ENCODE results near the gene PRR30. TPM values are rescaled to one million over a fixed set of nuclear protein-coding genes. Genes with fewer than 3 reads are reported as not detected.

Gene PRR30
- total RNA-seq, 2 donors from 2014 or later, result not detected

GRCh38 chr2:27088634-27089033 lies 50.6 kb downstream of the PRR30 start:
- Histone ChIP-seq H3K9me3 (no peaks in the 10 kb centered on the region), H3K27ac (no peak overlapping the region), H3K27me3 (no peaks in the 10 kb centered on the region), H3K36me3 (no peaks in the 10 kb centered on the region), H3K4me3 (no peak overlapping the region), H3K4me1 (peaks cover 0 to 20% of the 10 kb centered on the region in 2 donors)
- no peak for DNase-seq (ENCODE audit: low spot score)
- TF ChIP-seq CTCF (IDR thresholded peaks at IDR 0.05), result no peak

GRCh38 chr2:27087823-27088410 lies 51.3 kb downstream of the PRR30 start:
- H3K36me3 ChIP-seq, result no peaks in the 10 kb centered on the region
- no peak for DNase-seq (ENCODE audit: low spot score)
- H3K4me3 ChIP-seq, result no peak overlapping the region
- no peak for TF ChIP-seq CTCF (IDR thresholded peaks at IDR 0.05)
- peaks cover 0 to 20% of the 10 kb centered on the region in 2 donors for H3K4me1 ChIP-seq
- no peaks in the 10 kb centered on the region for H3K27me3 ChIP-seq
- no peaks in the 10 kb centered on the region for H3K9me3 ChIP-seq
- H3K27ac ChIP-seq, result no peak overlapping the region

Other genes starting within 250 kb of the PRR30 start
- gene MAPRE3, start 168.8 kb downstream of the PRR30 start, total RNA-seq, result 10 to 100 TPM; 20.6 to 33.4 TPM
- gene TMEM214, start 106.4 kb downstream of the PRR30 start, total RNA-seq, result 10 to 100 TPM; 21.0 to 41.0 TPM
- gene AGBL5, start 87.7 kb downstream of the PRR30 start, total RNA-seq, result 1 to 10 TPM; 8.1 to 9.3 TPM
- 100 to 1,000 TPM; 379 to 465 TPM for gene OST4, start 67.8 kb downstream of the PRR30 start, total RNA-seq
- 10 to 100 TPM; 22.3 to 36.7 TPM for gene EMILIN1, start 60.8 kb downstream of the PRR30 start, total RNA-seq
- gene KHK, start 52.6 kb downstream of the PRR30 start, total RNA-seq, result 1 to 10 TPM in 1 of 2 donors, under 1 TPM in 1; 0.82 to 1.7 TPM
- 1 to 10 TPM; 4.3 to 4.5 TPM for gene CGREF1, start 20.3 kb downstream of the PRR30 start, total RNA-seq
- 1 to 10 TPM in 1 of 2 donors, under 1 TPM in 1; 0.90 to 1.0 TPM for gene ABHD1, start 15.6 kb downstream of the PRR30 start, total RNA-seq
- 10 to 100 TPM; 47.5 to 51.4 TPM for gene PREB, start 4.8 kb downstream of the PRR30 start, total RNA-seq
- gene TCF23, start 9.6 kb upstream of the PRR30 start, total RNA-seq, result not detected
- gene ATRAID, start 72.6 kb upstream of the PRR30 start, total RNA-seq, result 100 to 1,000 TPM; 193 TPM
- gene SLC5A6, start 72.9 kb upstream of the PRR30 start, total RNA-seq, result 10 to 100 TPM in 1 of 2 donors, 1 to 10 TPM in 1; 9.2 to 14.7 TPM
- gene CAD, start 78.0 kb upstream of the PRR30 start, total RNA-seq, result 10 to 100 TPM in 1 of 2 donors, 1 to 10 TPM in 1; 4.8 to 13.2 TPM
- gene SLC30A3, start 123.6 kb upstream of the PRR30 start, total RNA-seq, result 1 to 10 TPM; 5.7 to 9.4 TPM
- under 1 TPM; 0.59 to 0.94 TPM for gene DNAJC5G, start 136.0 kb upstream of the PRR30 start, total RNA-seq
- 100 to 1,000 TPM in 1 of 2 donors, 10 to 100 TPM in 1; 97.2 to 136 TPM for gene TRIM54, start 143.0 kb upstream of the PRR30 start, total RNA-seq
- gene UCN, start 169.0 kb upstream of the PRR30 start, total RNA-seq, result 1 to 10 TPM in 1 of 2 donors, under 1 TPM in 1; 0.74 to 2.6 TPM
- gene MPV17, start 183.7 kb upstream of the PRR30 start, total RNA-seq, result 10 to 100 TPM; 73.9 to 74.3 TPM
- 10 to 100 TPM; 19.1 to 19.7 TPM for gene GTF3C2, start 217.4 kb upstream of the PRR30 start, total RNA-seq
- 10 to 100 TPM; 27.1 to 36.3 TPM for gene EIF2B4, start 230.9 kb upstream of the PRR30 start, total RNA-seq
- gene SNX17, start 231.2 kb upstream of the PRR30 start, total RNA-seq, result 10 to 100 TPM; 66.0 to 69.3 TPM
- 1 to 10 TPM; 4.7 to 6.2 TPM for gene ZNF513, start 241.3 kb upstream of the PRR30 start, total RNA-seq